Upper lobe of right lung (tissue), 1 donor: ENCODE results near the gene SLC13A3. TPM values are rescaled to one million over a fixed set of nuclear protein-coding genes. Genes with fewer than 3 reads are reported as not detected.

ENCODE experiments used
- ATAC-seq: fragments of 200-7000 bp; cut with Tn5 transposase; one replicate; pipeline ENCODE4 v1.9.1; 2020; ENCODE audit warnings: mild to moderate bottlenecking, moderate library complexity
- DNase-seq: peaks from one replicate; pipeline ENCODE4 v3.0.0-alpha.2; 2020
- H3K27ac ChIP-seq: fragments of 200-600 bp; one replicate; pipeline ENCODE4 v1.8.0; 2022
- H3K27me3 ChIP-seq: fragments of 200-600 bp; one replicate; pipeline ENCODE4 v1.8.0; 2022; ENCODE audit warnings: mild to moderate bottlenecking
- H3K36me3 ChIP-seq: fragments of 200-600 bp; one replicate; pipeline ENCODE4 v1.8.0; 2022
- H3K4me1 ChIP-seq: fragments of 200-600 bp; one replicate; pipeline ENCODE4 v1.8.0; 2022
- H3K4me3 ChIP-seq: fragments of 200-600 bp; one replicate; pipeline ENCODE4 v1.8.0; 2022; ENCODE audit warnings: mild to moderate bottlenecking
- H3K9me3 ChIP-seq: fragments of 200-600 bp; one replicate; pipeline ENCODE4 v1.8.0; 2022
- CTCF ChIP-seq: fragments of 200-600 bp; IDR thresholded peaks from one replicate; pipeline ENCODE4 v1.8.0; 2022; ENCODE audit warnings: antibody characterized with exemption
- intact Hi-C: fragments of 100-400 bp; cut with DNase I; formaldehyde crosslinking; loops from one replicate; pipeline ENCODE4 v1.11.0; 2022
- total RNA-seq: library from RNA; stranded (reverse); fragmentation: NEBNext Ultra II Directional; extraction: Animal tissue kit (Norgen Biotek cat#: 25700); gene quantifications from one replicate; pipeline ENCODE4 v1.2.1, GENCODE V29; 2021
- donor health status: DM: no; HTN: yes; CAD: no; lungs with severe emphysema.

The SLC13A3 gene
- total RNA-seq, 1 donor from 2014 or later = 1.6 TPM

GRCh38 chr20:46564241-46564957 lies 86.9 kb downstream of the SLC13A3 start:
- no peak overlapping the region for H3K27ac ChIP-seq
- intact Hi-C loops = no loop called here
- DNase-seq (no peak), ATAC-seq (no peak)
- H3K4me1 ChIP-seq = peaks cover 9% of the 10 kb centered on the region
- H3K4me3 ChIP-seq = no peak overlapping the region
- H3K36me3 ChIP-seq = no peaks in the 10 kb centered on the region
- TF ChIP-seq CTCF = no peak
- H3K9me3 ChIP-seq = no peaks in the 10 kb centered on the region
- no peaks in the 10 kb centered on the region for H3K27me3 ChIP-seq

- Histone ChIP-seq H3K27ac (no peak overlapping the region), H3K27me3 (no peaks in the 10 kb centered on the region), H3K9me3 (no peaks in the 10 kb centered on the region), H3K4me3 (no peak overlapping the region), H3K36me3 (no peaks in the 10 kb centered on the region), H3K4me1 (peaks cover 9% of the 10 kb centered on the region)
- DNase-seq = no peak
- intact Hi-C loops = no loop called here
- no peak for TF ChIP-seq CTCF
- ATAC-seq = no peak
Observed at GRCh38 chr20:46563860-46564221, 87.4 kb downstream of the SLC13A3 start.

GRCh38 chr20:46563170-46563859 lies 87.9 kb downstream of the SLC13A3 start:
- Histone ChIP-seq H3K27ac (peak overlapping the region; percentile 5), H3K4me1 (peaks cover 9% of the 10 kb centered on the region), H3K27me3 (no peaks in the 10 kb centered on the region), H3K36me3 (no peaks in the 10 kb centered on the region), H3K4me3 (no peak overlapping the region), H3K9me3 (no peaks in the 10 kb centered on the region)
- DNase-seq (no peak), ATAC-seq (no peak)
- intact Hi-C loops = no loop called here
- TF ChIP-seq CTCF = no peak

GRCh38 chr20:46562373-46563169 lies 88.7 kb downstream of the SLC13A3 start:
- Histone ChIP-seq H3K27ac (peak overlapping the region; percentile 5), H3K27me3 (no peaks in the 10 kb centered on the region), H3K9me3 (no peaks in the 10 kb centered on the region), H3K4me1 (peaks cover 9% of the 10 kb centered on the region), H3K4me3 (peak overlapping the region; percentile 28), H3K36me3 (no peaks in the 10 kb centered on the region)
- intact Hi-C loops = no loop called here
- TF ChIP-seq CTCF = peak; percentile 91
- ATAC-seq (peak; percentile 92), DNase-seq (no peak)

- no peak for TF ChIP-seq CTCF
- Histone ChIP-seq H3K36me3 (no peaks in the 10 kb centered on the region), H3K4me3 (peak overlapping the region; percentile 28), H3K27me3 (no peaks in the 10 kb centered on the region), H3K4me1 (peaks cover 9% of the 10 kb centered on the region), H3K9me3 (no peaks in the 10 kb centered on the region), H3K27ac (peak overlapping the region; percentile 5)
- ATAC-seq = no peak
- intact Hi-C loops = no loop called here
- DNase-seq = no peak
Observed at GRCh38 chr20:46562009-46562372, 89.3 kb downstream of the SLC13A3 start.
